Esophagus squamous epithelium (tissue), 4 donors: ENCODE measurements around the gene ARL6IP6.
"Not testable (repeated sequence)": the region's sequence is repeated elsewhere in the genome, so short reads cannot be mapped to it uniquely, and the experiment has no call there.

Experiments
- POLR2A ChIP-seq, 4 donors: fragments of 450-650 bp; IDR thresholded peaks; one replicate each; pipeline ENCODE4 v1.6.1; 2017; ENCODE audit warnings: antibody characterized with exemption in 4 of 4, mild to moderate bottlenecking in 4 of 4, moderate library complexity in 3 of 4
- TF ChIP-seq, protein P1 (sequence below), 6 experiments: fragments of 450-650 bp in 4 of 6; fragments of 200-600 bp in 2 of 6; sonication (generic) in 2 of 6; IDR thresholded peaks; one replicate each; pipeline ENCODE4 v1.5.1; 2016 to 2019; ENCODE audit warnings: antibody characterized with exemption in 6 of 6, mild to moderate bottlenecking in 4 of 6, moderate library complexity in 4 of 6

- TF ChIP-seq, protein P1, sequence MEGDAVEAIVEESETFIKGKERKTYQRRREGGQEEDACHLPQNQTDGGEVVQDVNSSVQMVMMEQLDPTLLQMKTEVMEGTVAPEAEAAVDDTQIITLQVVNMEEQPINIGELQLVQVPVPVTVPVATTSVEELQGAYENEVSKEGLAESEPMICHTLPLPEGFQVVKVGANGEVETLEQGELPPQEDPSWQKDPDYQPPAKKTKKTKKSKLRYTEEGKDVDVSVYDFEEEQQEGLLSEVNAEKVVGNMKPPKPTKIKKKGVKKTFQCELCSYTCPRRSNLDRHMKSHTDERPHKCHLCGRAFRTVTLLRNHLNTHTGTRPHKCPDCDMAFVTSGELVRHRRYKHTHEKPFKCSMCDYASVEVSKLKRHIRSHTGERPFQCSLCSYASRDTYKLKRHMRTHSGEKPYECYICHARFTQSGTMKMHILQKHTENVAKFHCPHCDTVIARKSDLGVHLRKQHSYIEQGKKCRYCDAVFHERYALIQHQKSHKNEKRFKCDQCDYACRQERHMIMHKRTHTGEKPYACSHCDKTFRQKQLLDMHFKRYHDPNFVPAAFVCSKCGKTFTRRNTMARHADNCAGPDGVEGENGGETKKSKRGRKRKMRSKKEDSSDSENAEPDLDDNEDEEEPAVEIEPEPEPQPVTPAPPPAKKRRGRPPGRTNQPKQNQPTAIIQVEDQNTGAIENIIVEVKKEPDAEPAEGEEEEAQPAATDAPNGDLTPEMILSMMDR (IDR thresholded peaks at IDR 0.05), result not testable (repeated sequence)
- not testable (repeated sequence) for TF ChIP-seq POLR2A (IDR thresholded peaks at IDR 0.05)
These were observed 4.2 kb downstream of the ARL6IP6 start for GRCh38 chr2:152722639-152723038.
